ENCODE data around the gene WDFY1.

Gene WDFY1

GRCh38 chr2:223863491-223863890, 81.6 kb downstream of the WDFY1 start:
- no peak overlapping the region for H3K4me3 ChIP-seq (ENCODE audit: low read depth, low read length)
- TF ChIP-seq CTCF (IDR thresholded peaks at IDR 0.05; ENCODE audit: low read depth, low read length, missing control alignments) = no peak
- no peak for DNase-seq (ENCODE audit: low read depth)

- no peak for TF ChIP-seq CTCF (IDR thresholded peaks at IDR 0.05; ENCODE audit: low read depth, low read length, missing control alignments)
- DNase-seq (ENCODE audit: low read depth) = no peak
These were observed 84.1 kb downstream of the WDFY1 start for GRCh38 chr2:223860809-223861738.

GRCh38 chr2:223859070-223859469, 86.1 kb downstream of the WDFY1 start:
- TF ChIP-seq CTCF (IDR thresholded peaks at IDR 0.05; ENCODE audit: low read depth, low read length, missing control alignments) = no peak
- no peak for DNase-seq (ENCODE audit: low read depth)
- no peak overlapping the region for H3K4me3 ChIP-seq (ENCODE audit: low read depth, low read length)

More at GRCh38 chr2:223860809-223861738, 84.1 kb downstream of the WDFY1 start:
- no peak overlapping the region for H3K4me3 ChIP-seq (ENCODE audit: low read depth, low read length)

DNA sequence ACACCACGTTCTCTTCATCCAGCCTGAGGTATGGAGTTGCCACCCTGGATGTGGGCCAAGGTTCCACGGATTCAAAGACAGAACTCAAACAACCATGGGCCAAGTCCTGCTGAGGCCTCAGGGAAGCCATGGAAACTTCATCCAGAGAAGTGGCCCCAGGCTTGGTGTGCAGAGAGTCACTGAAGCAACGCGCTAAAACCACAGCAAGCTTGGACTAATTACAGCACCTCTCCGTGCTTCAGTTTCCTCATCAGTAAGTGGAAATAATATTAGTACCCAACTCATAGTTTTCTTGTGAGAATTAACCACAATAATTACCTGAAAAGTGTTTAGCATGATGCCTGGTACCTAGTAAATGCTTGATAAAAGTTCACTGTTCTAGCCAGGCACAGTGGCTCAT, 88.6 kb downstream of the WDFY1 start:
- TF ChIP-seq CTCF (IDR thresholded peaks at IDR 0.05; ENCODE audit: low read depth, low read length, missing control alignments) = no peak
- H3K4me3 ChIP-seq (ENCODE audit: low read depth, low read length) = no peak overlapping the region
- DNase-seq (ENCODE audit: low read depth) = no peak

GRCh38 chr2:223856021-223856420, 89.1 kb downstream of the WDFY1 start:
- no peak for TF ChIP-seq CTCF (IDR thresholded peaks at IDR 0.05; ENCODE audit: low read depth, low read length, missing control alignments)
- DNase-seq (ENCODE audit: low read depth) = no peak
- no peak overlapping the region for H3K4me3 ChIP-seq (ENCODE audit: low read depth, low read length)

DNA sequence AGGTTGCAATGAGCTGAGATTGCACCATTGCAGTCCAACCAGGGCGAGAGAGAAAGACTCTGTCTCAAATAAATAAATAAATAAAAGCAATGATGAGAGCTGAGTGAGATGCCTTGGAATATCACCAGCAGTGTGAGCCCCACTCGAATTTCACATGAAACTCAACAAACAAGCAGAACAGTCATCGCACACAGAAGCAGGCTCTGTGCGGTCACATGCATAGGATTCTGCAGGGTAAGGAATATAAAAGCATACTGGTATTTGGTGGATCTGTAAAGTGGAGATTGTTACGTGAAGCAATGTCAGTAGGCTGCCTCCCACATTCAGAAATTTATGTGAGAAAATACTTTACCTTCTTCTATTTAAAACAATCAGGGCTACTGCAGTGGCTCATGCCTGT, 89.7 kb downstream of the WDFY1 start:
- no peak for DNase-seq (ENCODE audit: low read depth)
- no peak for TF ChIP-seq CTCF (IDR thresholded peaks at IDR 0.05; ENCODE audit: low read depth, low read length, missing control alignments)
- H3K4me3 ChIP-seq (ENCODE audit: low read depth, low read length) = no peak overlapping the region

DNA sequence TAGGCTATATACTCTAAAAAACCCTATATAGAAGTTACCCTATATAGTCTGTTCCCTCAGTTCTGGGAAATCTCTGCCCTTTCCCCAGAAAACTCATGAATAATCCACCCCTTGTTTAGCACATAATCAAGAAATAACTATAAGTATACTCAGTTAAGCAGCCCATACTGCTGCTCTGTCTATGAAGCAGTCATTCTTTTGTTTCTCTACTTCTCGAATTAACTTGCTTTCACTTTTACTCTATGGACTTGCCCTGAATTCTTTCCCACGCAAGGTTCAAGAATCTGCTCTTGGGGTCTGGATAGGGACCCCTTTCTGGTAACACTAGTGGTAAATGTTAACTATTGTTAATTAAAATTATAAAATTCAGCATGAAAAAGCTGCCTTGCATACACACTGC, 90.4 kb downstream of the WDFY1 start:
- no peak overlapping the region for H3K4me3 ChIP-seq (ENCODE audit: low read depth, low read length)
- no peak for TF ChIP-seq CTCF (IDR thresholded peaks at IDR 0.05; ENCODE audit: low read depth, low read length, missing control alignments)
- DNase-seq (ENCODE audit: low read depth) = no peak

Measured in GM12864 (cell line).